RPMI7951 (cell line): ENCODE results near the gene DNAJB8. TPM values are rescaled to one million over a fixed set of nuclear protein-coding genes. Genes with fewer than 3 reads are reported as not detected.

ENCODE experiments used
- DNase-seq: peaks from one replicate; pipeline ENCODE4 v3.0.0-alpha.2; 2012; ENCODE audit warnings: low read depth
- total RNA-seq: library from RNA; depleted of rRNA; stranded (reverse); fragments of >200 nt; shearing (Covaris generic); gene quantifications from 2 replicates; pipeline ENCODE4 v1.2.3, GENCODE V29; 2014

The DNAJB8 gene
- total RNA-seq, 1 experiment from 2014 or later, result not detected

- no peak for DNase-seq
Measured at GRCh38 chr3:128447561-128448013, 19.1 kb downstream of the DNAJB8 start.

GRCh38 chr3:128446821-128447220, 19.9 kb downstream of the DNAJB8 start:
- no peak for DNase-seq

- no peak for DNase-seq
Measured at GRCh38 chr3:128445357-128445756, 21.3 kb downstream of the DNAJB8 start.

GRCh38 chr3:128443771-128444170, 22.9 kb downstream of the DNAJB8 start:
- DNase-seq, result no peak

- no peak for DNase-seq
Measured at GRCh38 chr3:128442949-128443348, 23.7 kb downstream of the DNAJB8 start.

GRCh38 chr3:128442070-128442469, 24.6 kb downstream of the DNAJB8 start:
- no peak for DNase-seq

- DNase-seq, result no peak
Measured at GRCh38 chr3:128439226-128439625, 27.5 kb downstream of the DNAJB8 start.

GRCh38 chr3:128438488-128439072, 28.1 kb downstream of the DNAJB8 start:
- DNase-seq, result no peak

GRCh38 chr3:128436214-128436613, 30.5 kb downstream of the DNAJB8 start:
- peak; percentile 64 for DNase-seq

GRCh38 chr3:128435561-128435960, 31.1 kb downstream of the DNAJB8 start:
- no peak for DNase-seq

GRCh38 chr3:128435058-128435457, 31.6 kb downstream of the DNAJB8 start:
- DNase-seq, result peak; percentile 51

GRCh38 chr3:128434524-128434923, 32.2 kb downstream of the DNAJB8 start:
- no peak for DNase-seq

GRCh38 chr3:128433837-128434165, 32.9 kb downstream of the DNAJB8 start:
- DNase-seq, result no peak

GRCh38 chr3:128432971-128433836, 33.5 kb downstream of the DNAJB8 start:
- no peak for DNase-seq

- DNase-seq, result no peak
Measured at GRCh38 chr3:128432301-128432970, 34.3 kb downstream of the DNAJB8 start.

- no peak for DNase-seq
Measured at GRCh38 chr3:128431803-128432300, 34.8 kb downstream of the DNAJB8 start.

- DNase-seq, result no peak
Measured at GRCh38 chr3:128430731-128431130, 36.0 kb downstream of the DNAJB8 start.

- no peak for DNase-seq
Measured at GRCh38 chr3:128430301-128430700, 36.4 kb downstream of the DNAJB8 start.

- no peak for DNase-seq
Measured at GRCh38 chr3:128429751-128430150, 36.9 kb downstream of the DNAJB8 start.

GRCh38 chr3:128429275-128429674, 37.4 kb downstream of the DNAJB8 start:
- no peak for DNase-seq

- no peak for DNase-seq
Measured at GRCh38 chr3:128427872-128428822, 38.5 kb downstream of the DNAJB8 start.
